Brain pericyte (primary cell): Measurements from ENCODE around the gene LGALS4.
"Not testable (repeated sequence)": the region's sequence is repeated elsewhere in the genome, so short reads cannot be mapped to it uniquely, and the experiment has no call there.

Experiments
- DNase-seq: peaks from one replicate; pipeline ENCODE4 v3.0.0-alpha.2; 2012; ENCODE audit warnings: low read depth, low spot score

LGALS4 gene

DNA sequence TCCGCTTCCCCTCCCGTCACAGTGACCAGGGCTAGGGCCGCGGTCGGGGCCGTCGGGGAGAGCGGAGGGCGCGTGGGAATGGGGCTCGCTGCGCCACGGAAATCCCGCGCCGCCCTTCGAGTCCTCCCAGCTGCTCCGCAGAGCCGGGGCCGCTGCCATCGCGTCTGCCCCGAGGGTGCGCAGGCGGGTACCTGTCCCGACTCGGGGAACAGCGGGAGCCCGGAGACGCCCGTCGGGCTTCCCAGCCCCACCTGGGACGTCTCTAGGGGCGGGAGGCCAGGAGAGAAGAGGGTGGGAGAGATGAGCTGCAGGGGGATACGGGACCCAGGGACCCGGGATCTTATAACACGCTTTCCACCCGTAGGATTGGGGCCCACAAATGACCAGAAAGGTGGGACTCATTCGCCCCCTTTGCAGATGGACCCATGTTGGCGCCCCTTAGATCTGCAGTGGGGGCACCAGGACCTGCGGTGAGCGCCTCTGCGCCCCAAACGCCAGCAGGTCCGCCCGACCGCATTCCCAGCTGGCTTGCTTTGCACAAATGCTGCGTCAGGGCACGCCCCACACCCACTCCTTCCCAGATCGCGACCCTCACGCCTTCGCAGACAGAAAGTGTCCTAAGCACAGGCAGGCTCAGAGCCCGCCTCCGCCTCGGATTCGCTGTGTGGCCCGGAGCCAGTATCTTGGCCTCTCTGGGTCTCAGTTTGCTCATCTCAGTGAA is 42.4 kb downstream of the LGALS4 start:
- not testable (repeated sequence) for DNase-seq

DNA sequence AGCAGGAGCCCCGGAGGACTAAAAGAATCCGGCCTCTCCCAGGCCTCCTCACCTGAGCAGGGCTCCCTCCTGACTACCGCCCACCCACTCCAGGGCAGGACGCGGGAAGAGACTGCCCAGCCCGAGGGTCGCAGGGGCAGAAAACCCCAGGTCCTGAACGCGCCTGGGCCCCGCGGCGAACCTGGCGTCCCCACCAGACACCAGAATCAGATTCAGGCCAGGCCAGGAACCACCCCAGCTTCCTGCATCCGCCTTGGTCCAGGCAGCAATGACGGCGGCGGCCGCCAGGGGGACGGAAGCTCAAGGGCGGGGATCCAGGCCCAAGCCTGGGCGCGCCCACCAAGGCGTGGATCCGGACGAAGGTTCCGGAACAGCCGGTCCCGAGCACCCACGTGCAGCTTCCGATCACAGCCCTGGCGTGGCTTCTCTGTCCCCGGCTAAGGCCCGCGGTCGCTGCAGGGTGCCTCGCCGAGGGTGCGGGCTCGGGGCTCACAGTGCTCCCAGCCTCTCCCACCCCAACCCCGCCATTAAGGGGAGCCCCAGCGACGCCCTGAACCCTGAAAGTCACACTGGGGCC is 43.0 kb downstream of the LGALS4 start:
- peak; percentile 12 for DNase-seq

DNA sequence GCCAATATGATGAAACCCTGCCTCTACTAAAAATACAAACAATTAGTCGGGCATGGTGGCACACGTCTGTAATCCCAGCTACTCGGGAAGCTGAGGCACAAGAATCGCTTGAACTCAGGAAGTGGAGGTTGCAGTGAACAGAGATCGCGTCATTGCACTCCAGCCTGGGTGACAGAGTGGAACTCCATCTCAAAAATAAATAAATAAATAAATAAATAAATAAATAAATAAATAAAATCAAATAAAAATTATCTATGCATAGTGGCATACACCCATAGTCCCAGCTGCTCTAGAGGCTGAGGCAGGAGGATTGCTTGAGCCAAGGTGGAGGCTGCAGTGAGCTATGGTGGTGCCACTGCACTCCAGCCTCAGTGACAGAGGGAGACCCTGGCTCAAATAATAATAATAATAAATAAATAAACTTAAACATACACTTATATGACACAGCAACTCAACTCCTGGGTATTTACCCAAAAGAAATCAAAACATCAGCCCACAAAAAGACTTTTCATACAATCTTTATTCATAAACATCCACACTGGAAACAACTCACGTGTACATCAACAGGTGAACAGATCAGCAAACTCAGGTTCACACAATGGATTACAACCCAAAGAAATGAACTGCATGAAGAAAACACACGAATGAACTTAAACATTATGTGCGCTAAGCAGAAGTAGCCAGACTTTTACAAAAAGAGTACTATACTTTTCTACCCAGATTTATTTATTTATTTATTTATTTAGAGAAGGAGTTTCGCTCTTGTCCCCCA is 46.3 kb downstream of the LGALS4 start:
- DNase-seq = no peak

DNA sequence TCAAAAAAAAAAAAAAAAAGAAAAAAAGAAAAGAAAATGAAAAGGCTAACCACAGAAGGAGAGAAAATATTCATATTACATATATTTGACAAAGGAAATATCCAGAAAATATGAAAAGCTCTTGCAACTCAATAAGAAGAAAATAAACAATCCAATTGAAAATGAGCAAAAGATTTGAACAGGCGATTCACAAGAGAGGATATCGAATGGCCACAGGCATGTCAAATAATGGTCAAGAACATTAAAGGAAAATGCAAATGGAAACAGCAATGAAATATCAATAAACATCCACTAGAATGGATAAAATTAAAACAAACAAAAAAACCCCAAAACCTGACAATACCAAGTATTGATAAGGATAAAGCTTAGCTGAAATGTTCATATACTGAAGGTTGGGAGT is 47.5 kb downstream of the LGALS4 start:
- DNase-seq = no peak

DNA sequence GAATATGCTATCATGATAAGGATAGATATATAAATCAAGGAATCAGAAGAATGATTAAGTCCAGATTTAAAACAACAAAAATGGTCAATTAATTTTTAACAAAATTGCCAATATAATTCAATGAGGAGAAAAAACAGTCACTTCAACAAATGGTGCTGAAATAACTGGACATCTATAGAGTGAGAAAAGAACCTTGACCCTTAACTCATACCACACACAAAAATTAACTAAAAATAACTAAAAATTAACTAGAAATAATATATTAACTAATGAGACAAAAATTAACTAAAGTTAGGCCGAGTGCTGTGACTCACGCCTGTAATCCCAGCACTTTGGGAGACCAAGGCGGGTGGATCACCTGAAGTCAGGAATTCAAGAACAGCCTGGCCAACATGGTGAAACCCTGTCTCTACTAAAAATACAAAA is 48.9 kb downstream of the LGALS4 start:
- DNase-seq = no peak

DNA sequence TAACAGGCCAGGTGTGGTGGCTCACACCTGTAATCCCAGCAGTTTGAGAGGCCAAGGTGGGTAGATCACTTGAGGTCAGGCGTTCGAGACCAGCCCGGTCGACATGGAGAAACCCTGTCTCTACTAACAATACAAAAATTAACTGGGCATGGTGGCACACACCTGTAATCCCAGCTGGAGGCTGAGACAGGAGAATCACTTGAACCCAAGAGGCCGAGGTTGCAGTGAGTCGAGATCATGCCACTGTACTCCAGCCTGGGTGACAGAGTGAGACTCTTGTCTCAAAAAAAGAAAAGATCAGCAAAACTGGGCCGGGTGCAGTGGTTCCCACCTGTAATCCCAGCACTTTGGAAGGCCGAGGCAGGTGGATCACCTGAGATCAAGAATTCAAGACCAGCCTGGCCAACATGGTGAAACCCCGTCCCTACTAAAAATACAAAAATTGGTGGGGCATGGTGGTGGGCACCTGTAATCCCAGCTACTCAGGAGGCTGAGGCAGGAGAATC is 50.8 kb downstream of the LGALS4 start:
- DNase-seq = not testable (repeated sequence)

DNA sequence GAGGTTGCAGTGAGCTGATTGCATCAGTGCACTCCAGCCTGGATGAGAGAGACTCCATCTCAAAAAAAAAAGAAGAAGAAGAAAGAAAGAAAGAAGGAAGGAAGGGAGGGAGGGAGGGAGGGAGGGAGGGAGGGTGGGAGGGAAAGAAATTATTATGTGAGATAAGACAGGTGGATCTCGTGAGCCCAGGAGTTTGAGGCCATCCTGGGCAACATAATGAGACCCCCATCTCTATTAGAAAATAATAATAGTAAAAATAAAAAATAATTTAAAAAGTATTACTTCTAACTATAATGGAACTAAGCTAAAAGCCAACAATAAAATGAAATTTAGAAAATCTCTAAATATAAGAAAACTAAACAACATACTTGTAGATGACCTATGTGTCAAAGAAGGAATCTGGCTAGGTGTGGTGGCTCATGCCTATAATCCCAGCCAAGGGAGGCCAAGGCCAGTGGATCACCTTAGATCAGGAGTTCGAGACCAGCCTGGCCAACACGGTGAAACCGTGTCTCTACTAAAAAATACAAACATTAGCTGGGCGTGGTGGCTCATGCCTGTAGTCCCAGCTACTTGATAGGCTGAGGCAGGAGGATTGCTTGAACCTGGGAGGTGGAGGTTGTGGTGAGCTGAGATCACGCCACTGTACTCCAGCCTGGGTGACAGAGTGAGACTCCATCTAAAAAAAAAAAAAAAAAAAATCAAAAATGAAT is 51.8 kb downstream of the LGALS4 start:
- DNase-seq = not testable (repeated sequence)

DNA sequence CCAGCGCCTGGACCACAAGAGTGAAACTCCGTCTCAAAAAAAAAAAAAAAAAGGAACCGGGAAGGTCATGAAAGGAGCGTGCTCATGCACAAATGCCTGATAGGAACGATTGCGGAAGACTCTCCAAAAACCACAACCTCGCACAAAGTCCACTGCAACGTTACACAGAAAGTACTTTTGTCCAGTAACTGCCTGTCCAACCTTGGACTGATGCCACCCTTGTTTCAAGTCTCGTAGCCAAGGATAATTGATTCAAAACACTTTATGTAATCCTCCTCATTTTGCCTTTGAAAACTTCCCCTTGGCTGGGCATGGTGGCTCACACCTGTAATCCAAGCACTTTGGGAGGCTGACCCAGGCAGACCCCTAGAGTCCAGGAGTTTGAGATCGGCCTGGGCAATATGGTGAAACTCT is 53.1 kb downstream of the LGALS4 start:
- no peak for DNase-seq

DNA sequence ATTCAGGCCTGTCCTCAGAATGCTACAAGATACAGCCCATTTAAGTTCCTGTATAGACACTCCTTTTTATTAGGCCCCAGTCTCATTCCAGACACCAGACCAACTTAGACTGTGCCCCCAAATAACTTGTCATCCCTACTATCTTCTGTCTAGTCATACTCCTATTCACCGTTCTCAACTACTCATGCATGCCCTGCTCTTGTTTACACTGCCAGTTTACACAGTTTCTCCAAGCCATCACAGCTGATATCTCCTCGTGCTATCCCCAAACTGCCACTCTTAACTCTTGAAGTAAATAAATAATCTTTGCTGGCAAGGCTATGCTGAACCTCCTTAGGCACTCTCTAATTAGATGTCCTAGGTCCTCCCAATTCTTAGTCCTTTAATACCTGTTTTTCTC is 58.5 kb downstream of the LGALS4 start:
- DNase-seq = not testable (repeated sequence)

DNA sequence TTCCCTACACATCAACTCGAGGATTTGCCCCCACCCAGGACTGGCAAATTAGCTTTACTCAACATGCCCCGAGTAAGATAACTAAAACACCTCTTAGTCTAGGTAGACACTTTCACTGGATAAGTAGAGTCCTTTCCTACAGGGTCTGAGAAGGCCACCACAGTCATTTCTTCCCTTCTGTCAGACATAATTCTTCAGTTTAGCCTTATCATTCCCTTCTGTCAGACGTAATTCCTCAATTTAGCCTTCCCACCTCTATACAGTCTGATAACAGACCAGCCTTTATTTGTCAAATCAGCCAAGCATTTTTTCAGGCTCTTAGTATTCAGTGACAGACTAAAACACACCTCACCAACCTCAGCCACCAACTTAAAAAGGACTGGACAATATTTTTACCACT is 59.0 kb downstream of the LGALS4 start:
- not testable (repeated sequence) for DNase-seq
